OCI-LY7 (cell line): ENCODE measurements around the gene CCDC71L.

ENCODE experiments used
- CTCF ChIP-seq: fragments of 200-600 bp; sonication (generic); conservative IDR thresholded peaks from 2 replicates; pipeline ENCODE4 v1.5.1; 2014; ENCODE audit warnings: mild to moderate bottlenecking, antibody characterized with exemption, low read length, moderate library complexity, mixed read lengths
- EZH2phosphoT487 ChIP-seq: fragments of 200-600 bp; sonication (generic); IDR thresholded peaks from 2 replicates; pipeline ENCODE4 v1.6.1; 2018; ENCODE audit warnings: low read depth, borderline replicate concordance, mild to moderate bottlenecking, mixed run types, antibody characterized with exemption, low read length, moderate library complexity, mixed read lengths

- TF ChIP-seq CTCF, result no peak
- no peak for TF ChIP-seq EZH2phosphoT487
Measured at GRCh38 chr7:106613279-106613678, 47.7 kb downstream of the CCDC71L start.
